Keratinocyte (primary cell): ENCODE data around the gene HIVEP2.

Experiments used
- CTCF ChIP-seq, 3 experiments: IDR thresholded peaks in 1 of 3; conservative IDR thresholded peaks in 1 of 3; optimal IDR thresholded peaks in 1 of 3; 2 replicates in 2 of 3; 3 replicates in 1 of 3; pipeline versions ENCODE3 to v1.5.1; 2011; ENCODE audit warnings: low read length in 3 of 3, mild to moderate bottlenecking in 3 of 3, moderate library complexity in 2 of 3, control low read depth in 1 of 3, inconsistent platforms in 1 of 3; ENCODE audit not compliant: insufficient read depth in 2 of 3; ENCODE audit errors: extremely low read depth in 1 of 3
- EZH2 ChIP-seq: IDR thresholded peaks from one replicate; pipeline ENCODE4 v1.6.1; 2012; ENCODE audit warnings: inconsistent platforms, mild to moderate bottlenecking, low read length, moderate library complexity

GRCh38 chr6:142765306-142765705, 179.7 kb downstream of the HIVEP2 start:
- no peak for TF ChIP-seq CTCF (optimal IDR thresholded peaks at IDR 0.05 in 1 of 3, IDR thresholded peaks at IDR 0.05 in 1 of 3, conservative IDR thresholded peaks at IDR 0.05 in 1 of 3; ENCODE audit: extremely low read depth in 1 of 3, insufficient read depth in 2 of 3, low read length in 3 of 3)
- TF ChIP-seq EZH2 = no peak
